SK-N-SH treated with all-trans-retinoic acid at 6 μM for 48 hours (cell line): ENCODE measurements around the gene BOK.

Experiments
- ARNTL ChIP-seq: fragments of 450-650 bp; formaldehyde crosslinking; IDR thresholded peaks from 2 replicates; pipeline ENCODE4 v1.5.0; 2020; ENCODE audit warnings: low read depth, mild to moderate bottlenecking, moderate library complexity, borderline replicate concordance
- CREB5 ChIP-seq: fragments of 250-450 bp; sonication (Bioruptor Pico); IDR thresholded peaks from 2 replicates; pipeline ENCODE4 v1.5.1; 2020; ENCODE audit warnings: low read depth, mild to moderate bottlenecking, moderate library complexity
- CSRNP3 ChIP-seq: fragments of 250-450 bp; sonication (Bioruptor Pico); IDR thresholded peaks from 2 replicates; pipeline ENCODE4 v1.5.1; 2021; ENCODE audit warnings: mild to moderate bottlenecking, moderate library complexity
- GLIS3 ChIP-seq: fragments of 250-450 bp; sonication (Bioruptor Pico); IDR thresholded peaks from 2 replicates; pipeline ENCODE4 v1.5.0; 2020; ENCODE audit warnings: mild to moderate bottlenecking, moderate library complexity
- OSR1 ChIP-seq: fragments of 250-450 bp; sonication (Bioruptor Pico); IDR thresholded peaks from 2 replicates; pipeline ENCODE4 v1.8.0; 2022; ENCODE audit warnings: moderate library complexity, mild to moderate bottlenecking, inconsistent platforms
- PATZ1 ChIP-seq: fragments of 250-450 bp; sonication (Bioruptor Pico); IDR thresholded peaks from 2 replicates; pipeline ENCODE4 v1.8.0; 2020; ENCODE audit warnings: mild to moderate bottlenecking, moderate library complexity, borderline replicate concordance
- POU6F1 ChIP-seq: fragments of 250-450 bp; sonication (Bioruptor Pico); IDR thresholded peaks from 2 replicates; pipeline ENCODE4 v1.8.0; 2021; ENCODE audit warnings: low read depth, mild to moderate bottlenecking, moderate library complexity, borderline replicate concordance
- SNAI2 ChIP-seq: fragments of 250-450 bp; sonication (Bioruptor Pico); IDR thresholded peaks from 2 replicates; pipeline ENCODE4 v1.5.0; 2020; ENCODE audit warnings: mild to moderate bottlenecking, moderate library complexity
- TCF4 ChIP-seq: fragments of 250-450 bp; sonication (Bioruptor Pico); IDR thresholded peaks from 2 replicates; pipeline ENCODE4 v1.8.0; 2021; ENCODE audit warnings: mild to moderate bottlenecking, moderate library complexity, borderline replicate concordance
- TSHZ2 ChIP-seq: fragments of 250-450 bp; sonication (Bioruptor Pico); IDR thresholded peaks from 2 replicates; pipeline ENCODE4 v1.5.0; 2020; ENCODE audit warnings: mild to moderate bottlenecking, moderate library complexity
- ZFP3 ChIP-seq: fragments of 250-450 bp; sonication (Bioruptor Pico); IDR thresholded peaks from 2 replicates; pipeline ENCODE4 v1.5.0; 2020; ENCODE audit warnings: mild to moderate bottlenecking, moderate library complexity
- ZFP30 ChIP-seq: fragments of 450-650 bp; formaldehyde crosslinking; IDR thresholded peaks from 2 replicates; pipeline ENCODE4 v1.5.0; 2022; ENCODE audit warnings: mild to moderate bottlenecking, moderate library complexity
- ZNF565 ChIP-seq: fragments of 450-650 bp; formaldehyde crosslinking; conservative IDR thresholded peaks from 2 replicates; pipeline ENCODE4 v1.5.0; 2020; ENCODE audit warnings: low read depth, mild to moderate bottlenecking, moderate library complexity

GRCh38 chr2:241551599-241551997 is 6.9 kb upstream of the BOK start:
- TF ChIP-seq CREB5 (CRISPR knock-in tag) (no peak), TSHZ2 (CRISPR knock-in tag) (no peak), ZFP3 (CRISPR knock-in tag) (no peak), POU6F1 (CRISPR knock-in tag) (no peak), GLIS3 (CRISPR knock-in tag) (no peak), TCF4 (CRISPR knock-in tag) (no peak), OSR1 (CRISPR knock-in tag) (no peak), ZFP30 (CRISPR knock-in tag) (no peak), SNAI2 (CRISPR knock-in tag) (no peak), CSRNP3 (CRISPR knock-in tag) (no peak), ZNF565 (CRISPR knock-in tag) (no peak), ARNTL (no peak), PATZ1 (no peak)
